HG02763 (cell line): Measurements from ENCODE around the gene KCNJ8.
"Not testable (repeated sequence)": the region's sequence is repeated elsewhere in the genome, so short reads cannot be mapped to it uniquely, and the experiment has no call there.

ENCODE experiments used
- ATAC-seq: cut with Tn5 transposase; IDR thresholded peaks from one replicate; pipeline ENCODE4 v1.9.1; 2021; ENCODE audit warnings: mild to moderate bottlenecking, moderate library complexity; ENCODE audit not compliant: unreplicated experiment

Gene KCNJ8

DNA sequence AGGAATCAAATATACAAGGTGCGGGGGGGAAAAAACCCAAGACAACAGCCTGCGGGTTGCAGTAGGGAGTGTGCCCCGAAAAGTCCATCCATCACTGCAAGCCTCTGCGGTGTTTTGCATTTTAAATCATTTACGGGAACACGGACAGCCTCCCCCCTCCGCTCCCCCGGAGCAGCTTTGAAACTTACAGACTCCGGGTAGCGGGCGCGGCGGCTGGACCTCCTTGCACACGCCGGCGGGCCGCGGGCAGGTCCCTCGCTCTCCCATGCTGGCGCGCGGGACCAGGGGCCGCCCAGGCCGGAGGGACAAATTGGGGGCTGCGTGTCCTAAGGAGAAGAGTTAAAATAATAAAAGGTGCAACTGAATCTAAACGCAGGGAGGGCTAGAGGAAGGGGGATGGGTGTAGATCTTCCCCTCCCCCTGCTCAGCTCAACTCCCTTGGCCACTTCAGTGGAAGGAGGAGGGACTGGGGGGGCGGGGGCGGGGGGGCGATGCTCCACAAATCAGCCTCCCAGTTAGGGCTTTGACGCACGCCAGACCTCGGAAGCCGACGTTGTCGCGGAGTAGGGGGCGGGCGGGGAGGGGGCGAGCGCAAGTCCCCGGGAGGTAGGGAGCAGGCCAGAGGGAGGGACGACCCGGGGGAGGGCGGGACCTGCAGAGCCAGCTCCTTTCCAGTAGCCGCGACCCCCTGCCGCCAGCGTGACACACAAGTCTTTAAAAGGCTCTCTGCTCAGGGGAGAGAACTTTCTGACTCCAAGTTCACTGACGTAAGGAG, at the start of gene KCNJ8:
TSS of gene KCNJ8 (minus strand) at position 349 of the 775 bp plus-strand sequence. CDS start 1,090 bp downstream, outside the sequence.
- ATAC-seq = no peak

DNA sequence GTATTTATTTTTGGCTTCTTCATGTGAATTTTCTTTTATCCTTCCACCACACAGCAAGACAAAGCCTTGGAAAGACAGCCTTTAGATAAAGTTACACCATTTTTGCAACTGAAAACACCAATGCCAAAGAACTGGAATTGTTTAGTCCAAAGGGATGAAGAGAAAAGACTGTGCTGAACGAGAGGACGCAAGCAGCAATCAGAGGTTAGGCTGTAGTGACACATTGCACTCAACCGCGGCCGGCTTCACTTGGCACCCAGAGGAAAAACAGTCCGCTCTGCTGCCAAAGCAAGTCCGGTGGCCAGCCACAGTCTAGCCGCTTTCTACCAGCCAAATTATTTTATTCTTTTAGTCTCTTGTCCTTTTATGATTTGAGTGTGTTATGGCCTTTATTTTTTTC, 49.1 kb upstream of the KCNJ8 start:
- ATAC-seq = no peak

DNA sequence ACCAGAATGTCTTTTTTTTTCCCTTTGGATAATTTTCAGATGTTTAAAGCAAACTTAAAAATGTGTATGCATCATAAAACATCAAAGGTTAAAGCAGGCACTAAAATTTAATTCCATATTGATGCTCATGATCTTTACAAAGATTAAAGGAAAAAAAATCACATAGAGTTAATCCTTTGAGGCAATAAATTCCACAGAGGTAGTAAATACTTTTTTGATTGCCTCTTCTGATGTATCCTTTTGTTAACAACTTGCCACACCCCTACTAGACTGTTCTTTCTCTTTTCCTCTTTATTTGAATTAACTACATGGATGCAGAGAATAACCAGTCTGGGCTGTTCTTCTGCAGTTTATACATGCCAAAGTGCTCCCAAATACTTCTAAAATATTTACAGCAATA, 45.2 kb upstream of the KCNJ8 start:
- no peak for ATAC-seq

DNA sequence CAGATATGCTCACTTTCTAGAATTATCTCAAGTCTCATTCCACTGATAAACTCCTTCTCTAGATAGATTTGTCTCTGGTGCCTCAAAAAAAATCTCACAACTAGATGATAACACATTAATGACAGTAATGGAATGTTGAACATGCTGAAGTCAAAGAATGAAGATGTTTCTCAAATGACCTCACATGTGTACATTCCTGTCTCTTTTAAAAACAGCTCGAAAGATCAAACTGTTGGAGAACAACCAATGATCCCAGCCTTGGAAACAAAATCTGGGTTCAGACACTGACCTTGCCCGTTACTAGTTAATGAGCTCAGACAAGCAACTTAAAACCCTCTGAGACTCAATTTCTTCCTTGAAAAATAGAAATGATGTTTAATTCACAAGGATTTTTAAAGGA, 44.7 kb upstream of the KCNJ8 start:
- ATAC-seq = no peak

DNA sequence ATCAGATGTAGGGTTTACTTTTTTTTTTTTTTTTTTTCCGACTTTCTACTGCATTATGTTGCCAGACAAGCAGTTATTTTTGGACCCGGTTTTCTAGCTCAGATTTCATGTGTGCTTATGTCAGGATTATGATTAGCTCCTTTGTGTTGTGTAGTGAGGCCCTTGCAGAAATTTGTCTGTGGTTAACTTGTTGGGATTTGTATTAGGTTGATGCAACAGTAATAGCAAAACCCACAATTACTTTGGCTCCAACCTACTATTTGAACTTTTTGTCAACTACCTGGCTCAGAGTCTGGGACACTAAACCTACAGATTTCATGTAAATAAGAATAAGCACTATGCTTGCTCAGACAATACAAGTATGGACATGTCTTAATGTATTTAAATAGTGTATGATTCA, 44.1 kb upstream of the KCNJ8 start:
- no peak for ATAC-seq

DNA sequence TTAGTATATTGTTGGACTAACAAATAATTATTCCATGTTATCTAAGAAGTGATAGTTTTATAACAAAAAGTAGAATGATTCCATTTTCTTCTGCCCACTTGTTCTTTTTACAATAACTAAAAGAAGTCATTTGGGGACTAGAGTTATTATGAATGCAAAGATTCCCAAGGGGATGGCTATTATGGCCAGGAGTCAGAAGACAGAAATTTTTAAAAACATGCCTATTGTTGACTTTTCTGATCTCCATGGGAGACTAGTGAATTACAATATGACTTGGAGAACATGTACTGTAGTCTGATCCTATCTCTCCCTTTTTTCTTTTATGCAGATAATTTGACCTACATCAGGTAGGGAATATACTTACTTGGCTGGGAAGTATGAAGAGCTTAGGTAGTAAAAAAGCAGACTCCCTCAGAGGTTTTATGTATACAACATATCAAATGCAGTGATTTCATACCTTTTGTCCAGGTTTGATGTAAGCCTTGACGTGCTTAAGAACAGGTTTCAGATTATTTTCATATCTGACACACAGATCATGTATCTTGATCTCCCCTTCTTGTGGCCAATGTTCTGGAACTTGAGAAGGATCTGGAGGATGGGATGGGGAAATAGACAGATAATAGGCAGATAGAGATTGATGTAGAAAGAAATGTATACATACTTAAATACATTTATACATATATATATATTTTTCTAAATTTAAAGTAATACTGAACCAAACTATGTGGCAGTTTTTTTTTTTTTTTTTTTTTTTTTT, 41.0 kb upstream of the KCNJ8 start:
- no peak for ATAC-seq

DNA sequence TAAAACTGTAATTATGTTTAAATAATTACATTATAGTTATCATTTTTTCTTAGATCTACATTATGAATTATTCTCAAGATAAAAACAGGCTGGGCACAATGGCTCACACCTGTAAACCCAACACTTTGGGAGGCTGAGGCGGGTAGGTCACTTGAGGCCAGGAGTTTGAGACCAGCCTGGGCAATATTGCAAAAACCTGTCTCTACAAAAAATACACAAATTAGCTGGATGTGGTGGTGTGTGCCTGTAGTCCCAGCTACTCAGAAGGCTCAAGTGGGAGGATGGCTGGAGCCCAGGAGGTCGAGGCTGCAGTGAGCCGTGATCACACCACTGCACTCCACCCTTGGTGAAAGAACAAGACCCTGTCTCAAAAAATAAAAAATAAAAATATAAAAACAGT, 40.3 kb upstream of the KCNJ8 start:
- no peak for ATAC-seq

DNA sequence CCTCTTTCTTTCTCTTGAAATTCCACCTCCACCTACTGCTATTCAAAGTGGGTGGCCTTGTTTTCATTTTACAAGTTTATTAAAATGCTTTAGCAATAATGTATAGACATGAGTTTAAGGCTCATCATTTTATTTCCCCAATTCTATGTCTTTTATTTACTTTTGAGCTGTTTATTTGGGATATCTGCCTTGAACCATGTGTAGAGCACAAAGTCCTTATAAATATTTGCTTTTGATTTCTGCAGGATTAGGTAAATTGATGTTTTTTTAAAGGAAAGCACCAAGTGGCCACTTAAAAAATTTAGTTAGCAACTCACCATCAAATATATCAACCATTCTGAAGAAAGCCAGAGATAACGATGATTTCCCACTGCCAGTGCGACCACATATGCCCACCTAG, 39.8 kb upstream of the KCNJ8 start:
- no peak for ATAC-seq

DNA sequence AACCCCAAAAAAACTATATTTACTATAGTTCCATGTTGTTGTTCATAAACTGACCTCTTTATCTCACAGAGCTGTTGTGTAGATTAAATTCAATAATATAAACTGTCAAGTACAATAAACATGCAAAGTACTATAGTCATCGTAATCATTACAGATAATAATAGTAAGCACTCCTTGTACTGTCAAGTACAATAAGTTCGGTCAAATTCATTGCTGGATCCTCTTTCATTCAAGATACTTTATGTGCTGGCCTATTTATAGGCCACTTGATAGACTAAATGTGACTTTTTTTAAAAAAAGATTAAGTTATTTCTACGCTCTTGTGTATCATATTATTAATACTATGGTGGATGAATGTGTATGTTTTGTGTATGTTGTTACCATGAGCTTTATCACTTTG, 39.2 kb upstream of the KCNJ8 start:
- ATAC-seq = no peak

DNA sequence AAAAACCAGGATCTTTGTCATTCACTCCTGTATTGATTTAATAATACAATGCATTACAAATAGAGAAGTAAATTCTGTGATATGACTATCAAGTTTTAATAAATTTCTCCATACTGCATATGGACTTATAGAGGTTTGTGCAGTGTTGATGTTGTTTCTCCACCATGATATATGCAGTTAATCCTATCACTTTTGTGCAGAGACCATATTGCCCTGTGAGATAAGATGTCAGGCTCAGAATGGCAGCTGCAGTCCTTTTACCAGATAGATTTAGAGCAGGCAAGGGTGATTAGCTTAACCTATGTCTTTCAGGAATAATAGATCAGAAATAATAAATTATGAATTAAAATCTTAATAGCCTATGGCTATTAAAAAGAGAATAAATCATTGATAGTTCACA, 38.6 kb upstream of the KCNJ8 start:
- no peak for ATAC-seq

DNA sequence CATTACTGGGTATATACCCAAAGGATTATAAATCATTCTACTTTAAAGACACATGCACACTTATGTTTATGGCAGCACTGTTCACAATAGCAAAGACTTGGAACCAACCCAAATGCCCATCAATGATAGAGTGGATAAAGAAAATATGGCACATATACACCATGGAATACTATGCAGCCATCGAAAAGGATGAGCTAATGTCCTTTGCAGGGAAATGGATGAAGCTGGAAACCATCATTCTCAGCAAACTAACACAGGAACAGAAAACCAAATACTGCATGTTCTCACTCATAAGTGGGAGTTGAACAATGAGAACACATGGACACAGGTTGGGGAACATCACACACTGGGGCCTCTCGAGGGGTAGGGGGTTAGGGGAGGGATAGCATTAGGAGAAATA, 37.8 kb upstream of the KCNJ8 start:
- not testable (repeated sequence) for ATAC-seq

DNA sequence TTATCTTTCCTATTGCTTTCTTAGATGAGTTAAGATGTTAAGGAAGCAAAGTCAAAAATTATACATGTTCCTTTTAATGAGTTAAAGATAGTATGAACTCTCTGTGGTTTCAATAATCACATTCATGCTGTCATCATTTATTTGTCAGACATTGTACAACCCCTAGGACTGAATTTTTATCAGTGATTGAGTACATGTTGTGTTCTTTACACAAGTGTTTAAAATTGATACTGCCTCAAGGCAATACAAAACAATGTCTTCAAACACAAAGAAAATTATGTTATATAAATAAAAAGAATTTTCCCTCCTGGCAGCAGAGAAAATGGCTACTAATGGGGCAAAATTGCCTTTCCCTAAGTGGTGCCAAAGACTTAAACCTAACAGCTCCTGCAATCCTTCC, 34.6 kb upstream of the KCNJ8 start:
- ATAC-seq = no peak

DNA sequence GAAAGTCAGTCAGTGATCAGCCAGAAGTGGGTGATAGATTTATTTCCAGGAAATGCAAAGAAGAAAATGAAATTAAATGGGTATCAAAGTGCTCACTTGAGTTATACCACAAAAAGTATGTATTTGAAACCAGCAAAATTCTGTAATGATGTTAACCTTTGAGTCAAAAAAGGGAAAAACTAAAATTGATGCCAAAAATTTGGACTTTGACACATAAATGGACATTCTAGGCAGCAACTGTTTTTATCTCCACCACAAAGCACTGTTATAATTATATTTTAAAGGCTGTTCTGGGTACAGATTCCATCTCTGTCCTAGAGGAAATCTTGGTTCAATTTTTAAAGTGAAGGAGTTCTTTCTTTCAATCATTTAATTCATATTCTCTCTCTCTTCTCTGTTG, 31.7 kb upstream of the KCNJ8 start:
- ATAC-seq = no peak

DNA sequence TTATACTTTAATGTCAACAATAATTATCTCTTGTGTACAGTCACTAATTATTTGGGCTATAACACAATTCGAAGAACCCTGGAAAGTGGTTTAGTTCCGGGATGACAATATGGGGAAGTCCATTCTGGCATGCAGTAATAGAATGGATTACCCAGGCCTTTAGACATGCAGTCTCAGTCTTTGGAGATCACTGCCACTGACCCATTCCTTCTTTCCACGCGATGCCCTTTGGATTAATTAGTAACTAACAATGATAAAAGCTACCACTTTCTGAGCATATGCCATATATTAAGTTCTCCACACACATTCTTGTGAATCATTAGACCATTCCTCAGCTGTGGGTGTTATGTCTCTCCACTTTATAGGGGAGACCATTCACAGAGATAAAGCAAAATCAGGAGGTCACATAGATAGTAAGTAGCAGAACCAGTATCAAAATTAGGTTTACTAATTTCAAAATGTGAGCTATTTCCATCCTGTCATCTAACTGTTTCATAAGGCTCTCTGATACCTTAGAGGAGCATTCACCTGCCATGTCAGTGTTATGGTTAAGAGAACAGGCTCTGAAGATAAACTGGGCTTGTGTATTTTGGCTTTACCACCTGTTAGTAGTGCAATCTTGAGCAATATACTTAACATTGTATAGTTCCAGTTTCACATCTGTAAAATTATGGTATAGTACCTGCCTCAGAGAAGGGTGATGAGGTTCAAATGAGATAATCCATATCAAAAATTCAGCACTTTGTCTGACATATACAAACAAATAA, 27.2 kb upstream of the KCNJ8 start:
- ATAC-seq = no peak

DNA sequence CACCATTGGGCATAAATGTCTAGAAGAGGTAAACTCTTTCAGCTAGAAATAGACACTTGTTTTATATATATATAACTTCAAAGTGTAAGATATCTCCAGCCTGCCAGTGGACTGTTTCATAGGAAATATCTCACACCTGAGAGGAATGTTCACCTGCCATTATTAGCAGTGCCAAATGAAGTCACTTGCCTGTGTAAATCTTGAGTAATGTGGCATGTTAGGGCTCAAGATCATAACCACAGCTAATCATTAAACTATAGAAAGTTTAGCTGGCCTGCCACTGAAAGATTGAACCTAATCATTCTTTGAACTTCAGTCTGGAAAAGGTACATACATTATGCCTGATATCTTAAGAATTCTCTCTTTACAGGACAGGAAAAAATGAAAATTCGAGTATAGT, 25.5 kb upstream of the KCNJ8 start:
- no peak for ATAC-seq

DNA sequence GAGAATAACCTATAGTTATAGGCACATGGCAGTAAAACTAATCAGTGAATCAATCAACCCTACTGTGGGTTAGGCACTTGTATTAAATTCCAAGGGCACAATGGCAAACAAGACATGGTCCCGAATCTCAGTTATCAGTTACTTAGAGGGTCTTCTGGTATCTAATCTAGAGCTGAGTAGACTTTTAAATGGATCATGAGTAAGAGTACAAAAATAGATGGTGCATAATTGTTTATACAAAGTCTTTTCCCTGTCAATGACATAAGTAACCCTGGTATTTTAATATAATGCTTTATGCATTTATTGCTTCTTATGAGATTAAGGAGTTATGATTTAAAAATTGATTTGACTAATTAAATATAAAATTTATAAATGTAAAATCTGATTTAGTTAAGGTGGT, 23.0 kb upstream of the KCNJ8 start:
- no peak for ATAC-seq

DNA sequence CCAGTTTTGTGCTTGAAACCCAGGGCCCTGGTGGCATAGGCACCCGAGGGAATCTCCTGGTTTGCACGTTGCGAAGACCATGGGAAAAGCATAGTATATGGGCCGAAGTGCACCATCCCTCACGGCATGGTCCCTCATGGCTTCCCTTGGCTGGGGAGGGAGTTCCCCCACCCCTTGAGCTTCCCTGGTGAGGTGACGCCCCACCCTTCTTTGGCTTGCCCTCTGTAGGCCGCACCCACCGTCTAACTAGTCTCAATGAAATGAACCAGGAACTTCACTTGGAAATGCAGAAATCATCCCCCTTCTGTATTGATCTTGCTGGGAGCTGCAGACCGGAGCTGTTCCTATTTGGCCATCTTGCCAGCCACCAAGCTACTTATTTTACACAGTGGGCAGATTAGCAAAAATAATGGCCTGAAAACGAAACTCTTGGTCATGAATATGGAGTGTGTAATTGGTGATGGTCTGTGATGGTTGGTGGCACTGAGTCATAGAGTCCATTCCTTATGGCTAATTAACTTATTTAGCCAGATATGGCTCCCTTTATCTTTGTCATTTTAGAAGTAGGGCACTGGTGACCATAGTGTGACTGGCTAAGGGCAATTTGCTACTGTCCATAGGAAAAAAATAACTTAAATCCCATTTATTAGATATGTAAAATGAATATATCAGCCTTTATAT, 21.3 kb upstream of the KCNJ8 start:
- ATAC-seq = no peak

DNA sequence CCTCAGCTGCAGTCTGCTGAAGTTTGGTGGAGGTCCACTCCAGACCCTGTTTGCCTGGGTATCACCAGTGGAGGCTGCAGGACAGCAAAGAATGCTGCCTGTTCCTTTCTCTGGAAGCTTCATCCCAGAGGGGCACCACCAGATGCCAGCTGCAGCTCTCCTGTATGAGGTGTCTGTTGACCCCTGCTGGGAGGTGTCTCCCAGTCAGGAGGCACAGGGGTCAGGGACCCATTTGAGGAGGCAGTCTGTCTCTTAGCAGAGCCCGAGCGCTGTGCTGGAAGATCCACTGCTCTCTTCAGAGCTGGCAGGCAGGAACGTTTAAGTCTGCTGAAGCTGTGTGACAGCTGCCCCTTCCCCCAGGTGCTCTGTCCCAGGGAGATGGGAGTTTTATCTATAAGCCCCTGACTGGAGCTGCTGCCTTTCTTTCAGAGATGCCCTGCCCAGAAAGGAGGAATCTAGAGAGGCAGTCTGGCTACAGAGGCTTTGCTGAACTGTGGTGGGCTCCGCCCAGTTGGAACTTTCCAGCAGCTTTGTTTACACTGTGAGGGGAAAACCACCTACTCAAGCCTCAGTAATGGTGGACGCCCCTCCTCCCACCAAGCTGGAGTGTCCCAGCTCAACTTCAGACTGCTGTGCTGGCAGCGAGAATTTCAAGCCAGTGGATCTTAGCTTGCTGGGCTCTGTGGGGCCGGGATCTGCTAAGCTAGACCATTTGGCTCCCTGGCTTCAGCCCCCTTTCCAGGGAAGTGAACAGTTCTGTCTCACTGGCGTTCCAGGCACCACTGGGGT, 20.5 kb upstream of the KCNJ8 start:
- ATAC-seq = not testable (repeated sequence)

DNA sequence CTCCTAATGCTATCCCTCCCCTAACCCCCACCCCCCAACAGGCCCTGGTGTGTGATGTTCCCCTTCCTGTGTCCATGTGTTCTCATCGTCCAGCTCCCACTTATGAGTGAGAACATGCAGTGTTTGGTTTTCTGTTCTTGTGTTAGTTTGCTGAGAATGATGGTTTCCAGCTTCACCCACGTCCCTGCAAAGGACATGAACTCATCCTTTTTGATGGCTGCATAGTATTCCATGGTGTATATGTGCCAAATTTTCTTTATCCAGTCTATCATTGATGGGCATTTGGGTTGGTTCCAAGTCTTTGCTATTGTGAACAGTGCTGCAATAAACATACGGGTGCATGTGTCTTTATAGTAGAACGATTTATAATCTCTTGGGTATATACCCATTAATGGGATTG, 15.2 kb upstream of the KCNJ8 start:
- ATAC-seq = not testable (repeated sequence)
